Kidney (tissue), 14 donors: ENCODE measurements around the gene PHACTR1. TPM values are rescaled to one million over a fixed set of nuclear protein-coding genes. Genes with fewer than 3 reads are reported as not detected.

Source experiments
- DNase-seq, 5 donors: peaks; one replicate each; pipeline ENCODE4 v3.0.0-alpha.2; 2013 to 2020
- FAIRE-seq: peaks from 2 replicates; lab custom pipeline; 2012; peaks lifted over from hg19 to GRCh38; lab: Jason Lieb, UNC
- H3K27ac ChIP-seq, 2 donors: one replicate each; pipeline ENCODE4 v1.7.0; 2013; ENCODE audit warnings: low read depth in 2 of 2, low read length in 2 of 2, inconsistent platforms in 1 of 2
- H3K27me3 ChIP-seq: one replicate; pipeline ENCODE4 v1.7.1; 2013; ENCODE audit warnings: low read length, inconsistent platforms; ENCODE audit not compliant: control insufficient read depth, insufficient read depth
- H3K36me3 ChIP-seq, 3 donors: one replicate each; pipeline versions ENCODE4 v1.7.0 to v1.7.1; 2013; ENCODE audit warnings: low read length in 3 of 3, control low read depth in 1 of 3, inconsistent platforms in 1 of 3; ENCODE audit not compliant: insufficient read depth in 3 of 3, control insufficient read depth in 2 of 3
- H3K4me1 ChIP-seq, 3 donors: one replicate each; pipeline versions ENCODE4 v1.7.0 to v1.7.1; 2013; ENCODE audit warnings: low read length in 3 of 3, inconsistent platforms in 1 of 3, low read depth in 1 of 3; ENCODE audit not compliant: control insufficient read depth in 2 of 3, insufficient read depth in 2 of 3
- H3K4me3 ChIP-seq, 3 donors: one replicate each; pipeline versions ENCODE4 v1.7.0 to v1.8.1; 2013; ENCODE audit warnings: low read length in 3 of 3, control low read depth in 1 of 3, inconsistent platforms in 1 of 3
- H3K9ac ChIP-seq, 3 donors: one replicate each; pipeline versions ENCODE4 v1.7.0 to v1.7.1; 2013; ENCODE audit warnings: low read length in 3 of 3, control low read depth in 1 of 3, inconsistent platforms in 1 of 3
- H3K9me3 ChIP-seq, 3 donors: one replicate each; pipeline versions ENCODE4 v1.7.0 to v1.7.1; 2013; ENCODE audit warnings: low read length in 3 of 3, control low read depth in 1 of 3, inconsistent platforms in 1 of 3; ENCODE audit not compliant: control insufficient read depth in 2 of 3, insufficient read depth in 1 of 3
- intact Hi-C: fragments of 100-400 bp; cut with DNase I; formaldehyde crosslinking; loops from one replicate; pipeline ENCODE4 v1.11.1; 2022
- polyA plus RNA-seq: library from polyadenylated mRNA; stranded (reverse); fragments of 350-450 nt; fragmentation: Illumina TruSeq; extraction: RNeasy Lipid Tissue Mini Kit (QIAGEN cat#74804); gene quantifications from one replicate; pipeline ENCODE4 v1.2.3, GENCODE V29; 2014; ENCODE audit warnings: low read depth, low replicate concordance; ENCODE audit not compliant: insufficient read depth
- total RNA-seq: library from RNA; stranded (reverse); fragmentation: NEBNext Ultra II Directional; extraction: Animal tissue kit (Norgen Biotek cat#: 25700); gene quantifications from one replicate; pipeline ENCODE4 v1.2.1, GENCODE V29; 2021
- TF ChIP-seq, protein P1 (sequence below): IDR thresholded peaks from 3 replicates; pipeline ENCODE4 v1.5.1; 2012; ENCODE audit warnings: mild to moderate bottlenecking, moderate library complexity, borderline replicate concordance; ENCODE audit not compliant: insufficient read depth; ENCODE audit errors: extremely low read depth
- donor health status: control.
- donor health status: control.
- donor health status: control.
- donor health status: control.
- donor health status: control.
- donor health status: DM: yes; HTN: yes; CAD: no.
- donor health status: Normal renal cell carcinoma (clear cell type).

The PHACTR1 gene
- total and polyA plus RNA-seq, 2 donors from 2014 or later = 3.3 to 33.6 TPM

- DNase-seq (no peak), FAIRE-seq (no peak)
- Histone ChIP-seq H3K4me3 (no peak overlapping the region), H3K4me1 (no peaks in the 10 kb centered on the region), H3K27ac (no peak overlapping the region), H3K9me3 (no peaks in the 10 kb centered on the region), H3K36me3 (no peaks in the 10 kb centered on the region), H3K27me3 (no peaks in the 10 kb centered on the region), H3K9ac (no peak overlapping the region)
- TF ChIP-seq, protein P1, sequence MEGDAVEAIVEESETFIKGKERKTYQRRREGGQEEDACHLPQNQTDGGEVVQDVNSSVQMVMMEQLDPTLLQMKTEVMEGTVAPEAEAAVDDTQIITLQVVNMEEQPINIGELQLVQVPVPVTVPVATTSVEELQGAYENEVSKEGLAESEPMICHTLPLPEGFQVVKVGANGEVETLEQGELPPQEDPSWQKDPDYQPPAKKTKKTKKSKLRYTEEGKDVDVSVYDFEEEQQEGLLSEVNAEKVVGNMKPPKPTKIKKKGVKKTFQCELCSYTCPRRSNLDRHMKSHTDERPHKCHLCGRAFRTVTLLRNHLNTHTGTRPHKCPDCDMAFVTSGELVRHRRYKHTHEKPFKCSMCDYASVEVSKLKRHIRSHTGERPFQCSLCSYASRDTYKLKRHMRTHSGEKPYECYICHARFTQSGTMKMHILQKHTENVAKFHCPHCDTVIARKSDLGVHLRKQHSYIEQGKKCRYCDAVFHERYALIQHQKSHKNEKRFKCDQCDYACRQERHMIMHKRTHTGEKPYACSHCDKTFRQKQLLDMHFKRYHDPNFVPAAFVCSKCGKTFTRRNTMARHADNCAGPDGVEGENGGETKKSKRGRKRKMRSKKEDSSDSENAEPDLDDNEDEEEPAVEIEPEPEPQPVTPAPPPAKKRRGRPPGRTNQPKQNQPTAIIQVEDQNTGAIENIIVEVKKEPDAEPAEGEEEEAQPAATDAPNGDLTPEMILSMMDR = no peak
- intact Hi-C loops = no loop called here
Measured at GRCh38 chr6:12800120-12800519, 83.6 kb downstream of the PHACTR1 start.

DNA sequence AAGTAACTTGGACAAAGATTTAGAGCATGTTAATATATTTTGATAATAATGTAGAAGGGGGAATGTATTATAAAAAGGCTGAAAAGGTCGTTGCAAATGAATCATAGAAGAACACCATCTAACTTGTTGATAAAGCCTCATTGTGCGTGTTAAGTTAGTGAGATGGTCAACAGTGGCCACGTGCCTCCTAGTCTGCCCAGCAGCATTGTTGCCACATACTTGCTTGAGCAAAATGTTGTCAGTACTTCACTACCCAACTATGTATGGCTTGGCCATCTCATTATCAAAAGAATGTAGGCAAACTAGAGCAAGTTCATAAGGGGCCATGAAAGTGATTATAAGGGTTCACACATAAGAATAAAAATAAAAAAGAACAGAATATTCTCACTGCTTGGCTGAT is 84.6 kb downstream of the PHACTR1 start:
- intact Hi-C loops = no loop called here
- DNase-seq (no peak), FAIRE-seq (no peak)
- H3K27me3 ChIP-seq = no peaks in the 10 kb centered on the region
- H3K9ac ChIP-seq = no peak overlapping the region
- no peak overlapping the region for H3K4me3 ChIP-seq
- no peak overlapping the region for H3K27ac ChIP-seq
- no peaks in the 10 kb centered on the region for H3K36me3 ChIP-seq
- H3K4me1 ChIP-seq = no peaks in the 10 kb centered on the region
- TF ChIP-seq, protein P1 = no peak
- no peaks in the 10 kb centered on the region for H3K9me3 ChIP-seq

GRCh38 chr6:12802440-12802839 is 85.9 kb downstream of the PHACTR1 start:
- Histone ChIP-seq H3K9me3 (no peaks in the 10 kb centered on the region), H3K27ac (no peak overlapping the region), H3K4me3 (no peak overlapping the region), H3K36me3 (no peaks in the 10 kb centered on the region), H3K4me1 (no peaks in the 10 kb centered on the region), H3K9ac (no peak overlapping the region), H3K27me3 (no peaks in the 10 kb centered on the region)
- DNase-seq = no peak
- FAIRE-seq = no peak
- TF ChIP-seq, protein P1 = no peak
- intact Hi-C loops = no loop called here

- Histone ChIP-seq H3K9me3 (no peaks in the 10 kb centered on the region), H3K36me3 (no peaks in the 10 kb centered on the region), H3K4me1 (no peaks in the 10 kb centered on the region), H3K27me3 (no peaks in the 10 kb centered on the region), H3K9ac (no peak overlapping the region), H3K27ac (no peak overlapping the region), H3K4me3 (no peak overlapping the region)
- intact Hi-C loops = no loop called here
- no peak for FAIRE-seq
- TF ChIP-seq, protein P1 = no peak
- DNase-seq = no peak
Measured at GRCh38 chr6:12803486-12803885, 86.9 kb downstream of the PHACTR1 start.
